Esophagus muscularis mucosa (tissue), 3 donors: ENCODE data around the gene BBLN.

Source experiments
- POLR2A ChIP-seq: fragments of 450-650 bp; IDR thresholded peaks from one replicate; pipeline ENCODE4 v1.6.1; 2017; ENCODE audit warnings: antibody characterized with exemption, moderate library complexity, mild to moderate bottlenecking, low read depth
- TF ChIP-seq, protein P1 (sequence below), 3 experiments: fragments of 200-600 bp in 2 of 3; fragments of 450-650 bp in 1 of 3; sonication (generic) in 2 of 3; IDR thresholded peaks; one replicate each; pipeline ENCODE4 v1.5.1; 2017 to 2019; ENCODE audit warnings: antibody characterized with exemption in 3 of 3, mild to moderate bottlenecking in 2 of 3, moderate library complexity in 1 of 3

DNA sequence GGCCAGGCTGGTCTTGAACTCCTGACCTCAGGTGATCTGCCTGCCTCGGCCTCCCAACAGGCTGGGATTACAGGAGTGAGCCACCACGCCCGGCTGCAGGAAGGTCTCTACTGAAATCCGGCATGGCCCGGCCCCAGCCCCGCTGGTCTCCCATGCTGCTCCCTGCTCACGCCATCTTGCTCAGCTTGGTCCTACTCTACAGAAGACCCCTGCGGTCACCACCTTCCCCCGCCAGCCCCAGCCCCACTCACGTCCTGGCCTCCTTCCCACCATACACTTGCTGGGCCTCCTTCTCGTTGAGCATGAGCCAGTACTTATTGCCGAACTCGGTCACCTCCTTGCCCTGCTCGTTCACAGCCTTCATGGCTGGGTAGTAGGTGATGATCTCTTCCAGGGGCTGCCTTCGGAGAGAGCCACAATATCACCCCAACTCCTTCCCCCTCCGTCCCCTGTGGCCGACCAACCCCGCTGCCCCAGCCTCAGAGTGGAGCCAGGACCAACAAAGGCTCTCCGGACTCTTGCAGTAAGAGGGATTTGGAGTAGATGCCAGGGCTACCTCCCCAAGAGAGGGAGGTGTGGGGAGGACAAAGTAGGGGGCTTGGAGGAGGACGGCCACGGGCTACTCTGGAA is 36.5 kb upstream of the BBLN start:
- no peak for TF ChIP-seq POLR2A
- TF ChIP-seq, protein P1, sequence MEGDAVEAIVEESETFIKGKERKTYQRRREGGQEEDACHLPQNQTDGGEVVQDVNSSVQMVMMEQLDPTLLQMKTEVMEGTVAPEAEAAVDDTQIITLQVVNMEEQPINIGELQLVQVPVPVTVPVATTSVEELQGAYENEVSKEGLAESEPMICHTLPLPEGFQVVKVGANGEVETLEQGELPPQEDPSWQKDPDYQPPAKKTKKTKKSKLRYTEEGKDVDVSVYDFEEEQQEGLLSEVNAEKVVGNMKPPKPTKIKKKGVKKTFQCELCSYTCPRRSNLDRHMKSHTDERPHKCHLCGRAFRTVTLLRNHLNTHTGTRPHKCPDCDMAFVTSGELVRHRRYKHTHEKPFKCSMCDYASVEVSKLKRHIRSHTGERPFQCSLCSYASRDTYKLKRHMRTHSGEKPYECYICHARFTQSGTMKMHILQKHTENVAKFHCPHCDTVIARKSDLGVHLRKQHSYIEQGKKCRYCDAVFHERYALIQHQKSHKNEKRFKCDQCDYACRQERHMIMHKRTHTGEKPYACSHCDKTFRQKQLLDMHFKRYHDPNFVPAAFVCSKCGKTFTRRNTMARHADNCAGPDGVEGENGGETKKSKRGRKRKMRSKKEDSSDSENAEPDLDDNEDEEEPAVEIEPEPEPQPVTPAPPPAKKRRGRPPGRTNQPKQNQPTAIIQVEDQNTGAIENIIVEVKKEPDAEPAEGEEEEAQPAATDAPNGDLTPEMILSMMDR (IDR thresholded peaks at IDR 0.05), result no peak
